Measurements from ENCODE around the gene CDK9.
"Not testable (repeated sequence)": the region's sequence is repeated elsewhere in the genome, so short reads cannot be mapped to it uniquely, and the experiment has no call there.

Gene CDK9

GRCh38 chr9:127832248-127832647 is 46.4 kb downstream of the CDK9 start:
- H3K27ac ChIP-seq, result no peak overlapping the region

DNA sequence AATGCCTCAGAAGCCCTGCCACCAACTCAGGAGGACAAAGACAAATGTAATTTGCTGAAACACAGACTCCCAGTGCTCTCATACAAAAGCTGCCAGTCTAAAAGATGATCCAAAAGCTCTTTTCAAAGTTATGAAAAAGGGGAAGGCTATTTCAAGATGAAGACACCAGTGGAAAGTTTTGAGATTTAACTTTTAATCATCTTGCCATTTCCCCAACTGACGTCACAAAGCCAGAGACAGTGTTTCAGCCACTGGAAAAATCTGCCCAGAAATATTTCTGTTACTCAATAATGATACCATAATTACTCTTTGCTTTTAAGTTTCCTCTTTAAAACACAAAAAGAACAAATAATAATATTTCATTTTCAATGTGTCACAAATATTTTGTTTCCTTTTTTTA is 47.7 kb downstream of the CDK9 start:
- no peak overlapping the region for H3K27ac ChIP-seq
- TF ChIP-seq ZFX (IDR thresholded peaks at IDR 0.05; ENCODE audit: borderline replicate concordance) (no peak), CTCF (IDR thresholded peaks at IDR 0.05) (no peak)

More at GRCh38 chr9:127832248-127832647, 46.4 kb downstream of the CDK9 start:
- TF ChIP-seq CTCF (IDR thresholded peaks at IDR 0.05) (no peak), ZFX (IDR thresholded peaks at IDR 0.05; ENCODE audit: borderline replicate concordance) (no peak)

DNA sequence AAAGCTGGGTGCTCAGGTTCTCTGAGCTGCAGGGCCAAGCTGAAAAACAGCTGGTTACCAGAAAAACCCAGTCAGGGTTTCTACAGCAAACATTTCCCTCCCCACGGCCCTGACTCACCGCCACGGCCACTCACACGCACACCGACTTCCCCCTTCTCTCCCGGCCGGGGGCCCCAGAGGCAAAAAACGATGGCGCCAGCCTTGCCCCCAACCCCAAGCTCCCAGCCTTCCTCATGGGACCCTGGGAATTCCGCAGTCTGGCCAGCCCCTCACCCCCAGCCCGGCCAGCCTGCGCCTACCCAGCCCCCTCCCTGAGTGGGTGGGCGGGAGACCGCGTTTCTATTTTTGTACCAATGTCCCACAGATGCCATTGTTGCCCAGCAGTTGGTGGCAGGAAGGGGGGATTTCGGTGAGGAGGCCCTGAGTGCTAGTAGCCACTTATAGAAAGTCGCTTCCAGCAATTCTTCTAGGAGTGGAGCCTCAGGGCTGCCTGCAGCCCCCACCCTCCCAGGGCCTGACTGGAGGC is 50.2 kb downstream of the CDK9 start:
- H3K27ac ChIP-seq, result no peak overlapping the region
- TF ChIP-seq ZFX (IDR thresholded peaks at IDR 0.05; ENCODE audit: borderline replicate concordance) (no peak), CTCF (IDR thresholded peaks at IDR 0.05) (no peak)

- not testable (repeated sequence) for H3K27ac ChIP-seq
These were observed 50.7 kb downstream of the CDK9 start for GRCh38 chr9:127836561-127836960.

- TF ChIP-seq ZFX (IDR thresholded peaks at IDR 0.05; ENCODE audit: borderline replicate concordance), result no peak
- no peak overlapping the region for H3K27ac ChIP-seq
These were observed 51.5 kb downstream of the CDK9 start for GRCh38 chr9:127837346-127837745.

DNA sequence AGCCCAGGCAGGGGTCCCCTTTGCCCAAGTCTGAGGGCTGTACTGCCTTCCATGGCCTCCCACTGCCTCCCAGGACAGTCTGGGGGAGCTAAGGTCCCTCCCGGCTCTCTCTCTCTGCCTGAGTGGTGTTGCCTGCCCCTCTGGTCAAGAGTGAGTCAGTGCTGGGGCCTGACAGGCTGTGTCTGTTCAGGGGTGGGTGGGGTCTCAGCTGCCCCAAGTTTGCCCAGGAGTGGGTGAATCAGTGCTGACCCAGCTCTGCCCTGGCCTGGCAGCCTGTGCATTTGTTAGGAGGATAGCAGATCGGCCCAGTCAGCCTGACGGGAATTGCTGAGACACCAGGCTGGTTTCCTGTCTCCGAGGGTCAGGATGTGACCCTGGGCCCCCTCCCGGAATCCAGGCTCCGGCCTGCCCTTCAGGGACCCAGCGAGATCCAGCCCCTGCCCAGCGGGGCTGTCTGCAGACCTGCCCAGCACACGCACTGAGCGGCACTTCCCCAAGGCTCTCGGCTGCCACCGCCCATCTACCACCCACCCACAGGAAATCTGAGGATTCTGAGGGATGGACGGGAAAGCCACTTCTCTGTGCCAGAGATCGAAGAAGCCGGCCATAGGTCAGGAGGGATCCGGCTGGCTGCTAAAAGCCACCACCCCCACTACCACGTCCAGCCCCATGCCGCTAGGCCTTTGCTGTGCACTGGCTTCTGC is 52.7 kb downstream of the CDK9 start:
- TF ChIP-seq CTCF (IDR thresholded peaks at IDR 0.05) (no peak), ZFX (IDR thresholded peaks at IDR 0.05; ENCODE audit: borderline replicate concordance) (no peak)
- no peak overlapping the region for H3K27ac ChIP-seq
